CD4-positive, alpha-beta T cell (primary cell): ENCODE results near the gene KLF13. TPM values are rescaled to one million over a fixed set of nuclear protein-coding genes. Genes with fewer than 3 reads are reported as not detected.

Experiments
- ATAC-seq: fragments of 200-7000 bp; cut with Tn5 transposase; one replicate; pipeline ENCODE4 v1.10.0; 2022; ENCODE audit warnings: mild to moderate bottlenecking; ENCODE audit not compliant: poor library complexity
- CTCF ChIA-PET: fragments of 350-600 bp; sonication (Branson Sonifier 250); formaldehyde crosslinking; loops from one replicate; lab custom pipeline; 2021; ENCODE audit warnings: antibody characterized with exemption, inconsistent platforms; lab: Charles Lee
- POLR2A ChIA-PET: fragments of 350-600 bp; sonication (Branson Sonifier 250); formaldehyde crosslinking; loops from one replicate; lab custom pipeline; 2021; ENCODE audit warnings: antibody characterized with exemption, inconsistent platforms; lab: Charles Lee
- DNase-seq, 14 experiments: peaks; one replicate each; pipeline ENCODE4 v3.0.0-alpha.2; 2013 to 2020; ENCODE audit warnings: mixed read lengths in 2 of 14
- H3K27ac ChIP-seq, 2 donors: one replicate each; pipeline versions ENCODE4 v1.5.1 to v1.7.0; 2013; ENCODE audit warnings: low read length in 2 of 2, low read depth in 1 of 2, mild to moderate bottlenecking in 1 of 2
- H3K27me3 ChIP-seq, 2 experiments: 1 replicate in 1 of 2; 2 replicates in 1 of 2; pipeline versions ENCODE4 v1.6.1 to v1.7.0; 2013; ENCODE audit warnings: low read length in 2 of 2, control low read depth in 1 of 2, mild to moderate bottlenecking in 1 of 2, moderate library complexity in 1 of 2; ENCODE audit not compliant: insufficient read depth in 2 of 2, control insufficient read depth in 1 of 2
- H3K36me3 ChIP-seq: one replicate; pipeline ENCODE4 v1.6.1; 2013; ENCODE audit warnings: low read length, control low read depth; ENCODE audit not compliant: insufficient read depth
- H3K4me1 ChIP-seq: one replicate; pipeline ENCODE4 v1.6.1; 2013; ENCODE audit warnings: low read length, control low read depth; ENCODE audit not compliant: insufficient read depth
- H3K4me3 ChIP-seq: one replicate; pipeline ENCODE4 v1.5.1; 2013; ENCODE audit warnings: mild to moderate bottlenecking, low read length, moderate library complexity
- H3K9me3 ChIP-seq, 2 experiments: 1 replicate in 1 of 2; 2 replicates in 1 of 2; pipeline versions ENCODE4 v1.6.1 to v1.7.0; 2013; ENCODE audit warnings: low read length in 2 of 2, mild to moderate bottlenecking in 2 of 2, control low read depth in 1 of 2, moderate library complexity in 1 of 2; ENCODE audit not compliant: control insufficient read depth in 1 of 2, insufficient read depth in 1 of 2
- H3K27ac Mint-ChIP-seq: one replicate; pipeline ENCODE4 v1.8.0; 2020; ENCODE audit warnings: mixed read lengths
- H3K27me3 Mint-ChIP-seq: one replicate; pipeline ENCODE4 v1.8.0; 2021; ENCODE audit warnings: mixed read lengths
- H3K36me3 Mint-ChIP-seq: one replicate; pipeline ENCODE4 v1.8.0; 2021; ENCODE audit warnings: low read depth, mixed read lengths
- H3K4me1 Mint-ChIP-seq: one replicate; pipeline ENCODE4 v1.8.0; 2021; ENCODE audit warnings: low read depth, mixed read lengths
- H3K4me3 Mint-ChIP-seq: one replicate; pipeline ENCODE4 v1.8.0; 2020; ENCODE audit warnings: mild to moderate bottlenecking, mixed read lengths
- H3K9me3 Mint-ChIP-seq: one replicate; pipeline ENCODE4 v1.8.0; 2020; ENCODE audit warnings: mixed read lengths
- CTCF ChIP-seq: fragments of 200-600 bp; IDR thresholded peaks from one replicate; pipeline ENCODE4 v1.8.0; 2022; ENCODE audit warnings: antibody characterized with exemption, mild to moderate bottlenecking
- intact Hi-C, 2 experiments: fragments of 100-400 bp; cut with DNase I in 1 of 2; cut with micrococcal nuclease in 1 of 2; formaldehyde crosslinking; loops; one replicate each; pipeline versions ENCODE4 v1.15.1 to v1.9.0; 2023 to 2025; cut with DNase I, micrococcal nuclease
- total RNA-seq, 174 experiments: library from RNA in 2 of 174; stranded (reverse) in 2 of 174; gene quantifications; one replicate each; pipeline ENCODE4 v1.2.3 and lab custom pipeline; 2021 to 2026

The KLF13 gene
- total RNA-seq, 2 experiments from 2014 or later = 284 to 308 TPM

GRCh38 chr15:31346367-31347066 is 19.9 kb downstream of the KLF13 start:
- CTCF ChIA-PET = interaction anchor here (1.1 to 1.6 kb wide), 3 partner anchors 19 to 142 kb away, joined by 4 to 7 read pairs (median 4); no protein-coding TSS in a partner anchor
- H3K4me3 Mint-ChIP-seq = peak overlapping the region; percentile 90
- peak in 3 of 14 experiments; percentile 57 to 66 (median 58) for DNase-seq

GRCh38 chr15:31347067-31347975 is 20.7 kb downstream of the KLF13 start:
- Histone ChIP-seq H3K4me3 (peak overlapping the region; percentile 47), H3K4me1 (peaks cover 100% of the 10 kb centered on the region), H3K27me3 (no peaks in the 10 kb centered on the region), H3K36me3 (peaks cover 31% of the 10 kb centered on the region), H3K9me3 (no peaks in the 10 kb centered on the region), H3K27ac (peak overlapping the region; percentile 81 to 86)
- Mint-ChIP-seq H3K27me3 (no peaks in the 10 kb centered on the region), H3K4me3 (peak overlapping the region; percentile 90), H3K4me1 (peaks cover 100% of the 10 kb centered on the region), H3K36me3 (peaks cover 58% of the 10 kb centered on the region), H3K27ac (peak overlapping the region; percentile 90), H3K9me3 (no peaks in the 10 kb centered on the region)
- ATAC-seq (peak; percentile 93), DNase-seq (peak; percentile 64 to 96 (median 83))
- ChIA-PET POLR2A (interaction anchor here (0.7 to 25.4 kb wide), 16 partner anchors 8 to 142 kb away, joined by 3 to 566 read pairs (median 4); partner anchors contain the start of gene KLF13), CTCF (interaction anchor here (1.1 to 1.7 kb wide), 4 partner anchors 11 to 142 kb away, joined by 3 to 7 read pairs (median 4); no protein-coding TSS in a partner anchor)
- no peak for TF ChIP-seq CTCF
- intact Hi-C loops = loop anchor here (2.0 to 5.0 kb wide), 4 partner anchors 13 to 140 kb away; no protein-coding TSS in a partner anchor

More at GRCh38 chr15:31346367-31347066, 19.9 kb downstream of the KLF13 start:
- Mint-ChIP-seq H3K36me3 (peaks cover 53% of the 10 kb centered on the region), H3K9me3 (no peaks in the 10 kb centered on the region), H3K27me3 (no peaks in the 10 kb centered on the region), H3K27ac (peak overlapping the region; percentile 90), H3K4me1 (peaks cover 100% of the 10 kb centered on the region)
- peak overlapping the region; percentile 81 to 86 for H3K27ac ChIP-seq
- POLR2A ChIA-PET = interaction anchor here (0.8 to 25.4 kb wide), 17 partner anchors 8 to 145 kb away, joined by 3 to 566 read pairs (median 4); partner anchors contain the start of gene KLF13
- H3K4me3 ChIP-seq = peak overlapping the region; percentile 47
- H3K4me1 ChIP-seq = peaks cover 100% of the 10 kb centered on the region
- intact Hi-C loops = loop anchor here (2.0 to 5.0 kb wide), 4 partner anchors 14 to 141 kb away; no protein-coding TSS in a partner anchor
- H3K9me3 ChIP-seq = no peaks in the 10 kb centered on the region
- no peaks in the 10 kb centered on the region for H3K27me3 ChIP-seq
- ATAC-seq = no peak
- TF ChIP-seq CTCF = no peak
- H3K36me3 ChIP-seq = peaks cover 31% of the 10 kb centered on the region
